Measurements from ENCODE around the gene IL15RA. TPM values are rescaled to one million over a fixed set of nuclear protein-coding genes. Genes with fewer than 3 reads are reported as not detected.

The IL15RA gene
- total RNA-seq, 4 donors from 2014 or later, result 14.4 to 62.2 (median 23.8) TPM

GRCh38 chr10:6019010-6019782 lies 41.9 kb upstream of the IL15RA start:
- TF ChIP-seq, protein P1, sequence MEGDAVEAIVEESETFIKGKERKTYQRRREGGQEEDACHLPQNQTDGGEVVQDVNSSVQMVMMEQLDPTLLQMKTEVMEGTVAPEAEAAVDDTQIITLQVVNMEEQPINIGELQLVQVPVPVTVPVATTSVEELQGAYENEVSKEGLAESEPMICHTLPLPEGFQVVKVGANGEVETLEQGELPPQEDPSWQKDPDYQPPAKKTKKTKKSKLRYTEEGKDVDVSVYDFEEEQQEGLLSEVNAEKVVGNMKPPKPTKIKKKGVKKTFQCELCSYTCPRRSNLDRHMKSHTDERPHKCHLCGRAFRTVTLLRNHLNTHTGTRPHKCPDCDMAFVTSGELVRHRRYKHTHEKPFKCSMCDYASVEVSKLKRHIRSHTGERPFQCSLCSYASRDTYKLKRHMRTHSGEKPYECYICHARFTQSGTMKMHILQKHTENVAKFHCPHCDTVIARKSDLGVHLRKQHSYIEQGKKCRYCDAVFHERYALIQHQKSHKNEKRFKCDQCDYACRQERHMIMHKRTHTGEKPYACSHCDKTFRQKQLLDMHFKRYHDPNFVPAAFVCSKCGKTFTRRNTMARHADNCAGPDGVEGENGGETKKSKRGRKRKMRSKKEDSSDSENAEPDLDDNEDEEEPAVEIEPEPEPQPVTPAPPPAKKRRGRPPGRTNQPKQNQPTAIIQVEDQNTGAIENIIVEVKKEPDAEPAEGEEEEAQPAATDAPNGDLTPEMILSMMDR (IDR thresholded peaks at IDR 0.05; ENCODE audit: low read depth), result no peak

- TF ChIP-seq, protein P1 (IDR thresholded peaks at IDR 0.05; ENCODE audit: low read depth), result no peak
These were observed 41.1 kb upstream of the IL15RA start for GRCh38 chr10:6018422-6018821.

DNA sequence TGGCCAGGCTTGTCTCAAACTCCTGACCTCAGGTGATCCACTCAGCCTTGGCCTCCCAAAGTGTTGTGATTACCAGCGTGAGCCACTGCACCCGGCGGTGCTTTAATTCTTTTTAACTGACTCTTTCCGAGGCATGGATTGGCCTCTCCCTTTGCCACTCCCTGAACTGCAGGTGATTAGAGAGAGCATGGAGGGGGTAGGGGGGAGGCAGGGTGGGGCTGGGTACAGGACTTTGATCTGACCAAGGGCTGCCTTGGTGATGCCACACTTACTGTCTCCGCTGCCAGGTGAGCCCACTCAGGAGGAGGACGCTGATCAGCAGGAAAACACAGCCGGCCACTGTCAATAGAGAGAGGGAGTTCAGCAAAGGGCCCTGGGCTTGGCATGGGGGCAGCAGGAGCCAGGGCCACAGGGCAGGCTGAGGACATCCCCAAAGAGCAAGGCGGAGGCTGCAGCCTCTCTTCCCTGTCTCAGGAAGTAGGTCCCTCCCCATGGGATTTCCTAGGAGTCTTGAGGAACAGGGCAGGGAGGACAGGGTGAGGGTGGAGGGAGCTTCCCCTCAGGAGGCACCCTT lies 40.5 kb upstream of the IL15RA start:
- TF ChIP-seq, protein P1 (IDR thresholded peaks at IDR 0.05; ENCODE audit: low read depth), result no peak

- TF ChIP-seq, protein P1 (IDR thresholded peaks at IDR 0.05; ENCODE audit: low read depth), result no peak
These were observed 37.0 kb upstream of the IL15RA start for GRCh38 chr10:6014241-6014761.

- TF ChIP-seq, protein P1 (IDR thresholded peaks at IDR 0.05; ENCODE audit: low read depth), result no peak
These were observed 36.3 kb upstream of the IL15RA start for GRCh38 chr10:6013413-6014192.

GRCh38 chr10:6012121-6012905 lies 35.0 kb upstream of the IL15RA start:
- TF ChIP-seq, protein P1 (IDR thresholded peaks at IDR 0.05; ENCODE audit: low read depth), result no peak

All from subcutaneous adipose tissue (tissue), 4 donors.